Measurements from ENCODE around the gene MTCL1. TPM values are rescaled to one million over a fixed set of nuclear protein-coding genes. Genes with fewer than 3 reads are reported as not detected.

The MTCL1 gene
- total and polyA plus RNA-seq, 2 of the 8 experiments (the other 6 are each of a cell fraction or from before 2014, with no cell fraction given), result 16.6 to 60.8 TPM

GRCh38 chr18:8657873-8658470, 47.4 kb upstream of the MTCL1 start:
- no peak overlapping the region for H2BK5ac ChIP-seq (ENCODE audit: low read depth, low read length)
- no peak overlapping the region for H3K9ac ChIP-seq (replicated peaks in 1 of 4; ENCODE audit: extremely low read depth in 1 of 4, low read depth in 3 of 4, low read length in 3 of 4)
- peaks cover 5 to 15% (median 10%) of the 10 kb centered on the region in 4 experiments for H3K4me1 ChIP-seq (replicated peaks in 1 of 4; ENCODE audit: control insufficient read depth in 3 of 4, insufficient read depth in 4 of 4, low read length in 3 of 4)
- H3K4me3 ChIP-seq (ENCODE audit: extremely low read depth in 1 of 4, insufficient read depth in 2 of 4, low read depth in 3 of 4, low read length in 4 of 4), result no peak overlapping the region
- no peaks in the 10 kb centered on the region for H3K79me1 ChIP-seq (ENCODE audit: low read depth, low read length)
- no peak overlapping the region for H3K27ac ChIP-seq (ENCODE audit: low read depth, low read length)
- H2BK12ac ChIP-seq (ENCODE audit: low read depth, low read length), result no peak overlapping the region
- no peak overlapping the region for H3K4ac ChIP-seq (replicated peaks; ENCODE audit: insufficient read length, low read depth, low read length)
- H3K14ac ChIP-seq (ENCODE audit: insufficient read length), result no peak overlapping the region
- no peak overlapping the region for H3K4me2 ChIP-seq (ENCODE audit: insufficient read depth in 1 of 2, low read depth in 2 of 2, low read length in 2 of 2)
- no peaks in the 10 kb centered on the region for H3K9me3 ChIP-seq (ENCODE audit: insufficient read depth in 2 of 2, low read depth in 1 of 2, low read length in 1 of 2)
- H3K79me2 ChIP-seq (ENCODE audit: control insufficient read depth in 1 of 2, insufficient read depth in 2 of 2, low read length in 2 of 2), result no peaks in the 10 kb centered on the region
- no peaks in the 10 kb centered on the region for H3K27me3 ChIP-seq (replicated peaks in 1 of 4; ENCODE audit: control insufficient read depth in 3 of 4, extremely low read depth in 1 of 4, insufficient read depth in 3 of 4, low read length in 3 of 4)
- H4K8ac ChIP-seq (ENCODE audit: extremely low read depth, insufficient read depth, low read length), result no peak overlapping the region
- 85% methylated on average over 14 of the region's 14 CpGs; no CpG with 5 or more reads in 1 of the 2 experiments for WGBS, 2 experiments (ENCODE audit: extremely low coverage in 1 of 2, insufficient coverage in 1 of 2, insufficient read length in 1 of 2, insufficient replicate concordance in 2 of 2, low coverage in 1 of 2, low lambda C conversion rate in 2 of 2, missing lambda C conversion rate in 1 of 2)
- H3K23ac ChIP-seq (ENCODE audit: insufficient read length), result no peak overlapping the region
- H2BK120ac ChIP-seq (replicated peaks; ENCODE audit: low read depth, low read length), result no peak overlapping the region
- no peak overlapping the region for H2AFZ ChIP-seq (ENCODE audit: low read length)
- CTCF ChIA-PET (ENCODE audit: partially characterized antibody), result interaction anchor here (0.8 to 5.1 kb wide), 3 partner anchors 39 to 330 kb away, joined by 6 to 22 read pairs (median 7); no protein-coding TSS in a partner anchor
- H4K5ac ChIP-seq (ENCODE audit: insufficient read length, low read depth, low read length), result no peak overlapping the region
- DNase-seq (ENCODE audit: low read depth in 1 of 2, low spot score in 2 of 2) (no peak), FAIRE-seq (no peak)
- no peaks in the 10 kb centered on the region for H3K36me3 ChIP-seq (ENCODE audit: control insufficient read depth in 2 of 4, insufficient read depth in 4 of 4, low read length in 3 of 4)
- 0 out of 2 replicates have a peak overlapping the region, but pooled peaks have one; percentile 82 for H2BK15ac ChIP-seq (ENCODE audit: low read length)
- H3K18ac ChIP-seq (ENCODE audit: extremely low read depth, low read length), result no peak overlapping the region
- H4K91ac ChIP-seq (replicated peaks; ENCODE audit: insufficient read length, low read length), result no peak overlapping the region
- no peak for TF ChIP-seq ASH2L (IDR thresholded peaks at IDR 0.05; ENCODE audit: low read length)
- no peak for TF ChIP-seq ZNF274 (IDR thresholded peaks at IDR 0.05; ENCODE audit: borderline replicate concordance, extremely low read depth, low read length)
- TF ChIP-seq RFX5 (IDR thresholded peaks at IDR 0.05; ENCODE audit: borderline replicate concordance, low read depth, low read length), result peak; percentile 73; the same call in 1 of the 2 replicates
- TF ChIP-seq EZH2 (IDR thresholded peaks at IDR 0.05; ENCODE audit: low read depth, low read length, severe bottlenecking), result no peak
- peak; percentile 80; the same call in 1 of the 2 replicates for TF ChIP-seq MAFK (IDR thresholded peaks at IDR 0.05; ENCODE audit: low read depth, low read length)
- TF ChIP-seq SP4 (IDR thresholded peaks at IDR 0.05; ENCODE audit: low read length), result no peak
- TF ChIP-seq CTBP2 (IDR thresholded peaks at IDR 0.05; ENCODE audit: borderline replicate concordance, insufficient read depth, insufficient read length, low read length), result no peak
- TF ChIP-seq EP300 (IDR thresholded peaks at IDR 0.05; ENCODE audit: borderline replicate concordance in 1 of 2, low read depth in 2 of 2, low read length in 2 of 2), result no peak
- H3K56ac ChIP-seq (replicated peaks; ENCODE audit: insufficient read length, low read depth, low read length), result no peak overlapping the region
- no peak overlapping the region for H2BK20ac ChIP-seq (ENCODE audit: low read length)
- H4K20me1 ChIP-seq (replicated peaks in 1 of 2; ENCODE audit: control insufficient read depth in 1 of 2, insufficient read depth in 2 of 2, low read length in 2 of 2), result no peaks in the 10 kb centered on the region
- no peaks in the 10 kb centered on the region; the same call in 1 of the 2 replicates for H3K23me2 ChIP-seq (ENCODE audit: low read depth, low read length)
- H2AK5ac ChIP-seq (ENCODE audit: low read depth, low read length), result no peak overlapping the region
- POLR2A ChIA-PET (ENCODE audit: partially characterized antibody), result no interaction called here
